ENCODE data around the gene SCN3A. TPM values are rescaled to one million over a fixed set of nuclear protein-coding genes. Genes with fewer than 3 reads are reported as not detected.

The SCN3A gene
- total and polyA plus RNA-seq, 9 donors = 0.20 to 3.4 (median 0.80) TPM

DNA sequence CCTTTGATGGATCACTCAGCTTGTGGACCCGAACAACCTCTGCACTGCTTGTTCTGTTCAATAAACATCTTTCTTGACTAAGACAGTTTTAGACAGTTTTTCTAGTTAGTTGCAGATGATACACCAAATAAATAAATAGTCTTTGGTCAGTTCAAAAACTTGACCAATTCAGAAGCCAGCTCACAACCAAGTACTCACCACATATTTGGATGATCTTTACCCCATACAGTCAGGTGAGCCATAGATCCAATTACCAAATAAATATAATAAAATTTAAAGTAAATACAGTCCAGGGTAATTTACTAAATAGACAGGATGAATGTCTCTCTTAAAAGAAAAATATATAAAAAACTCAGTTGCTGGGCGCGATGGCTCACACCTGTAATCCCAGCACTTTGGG is 18.2 kb downstream of the SCN3A start:
- TF ChIP-seq EP300 (IDR thresholded peaks at IDR 0.05) = no peak
- TF ChIP-seq POLR2A (IDR thresholded peaks at IDR 0.05) = no peak
- TF ChIP-seq, protein P1, sequence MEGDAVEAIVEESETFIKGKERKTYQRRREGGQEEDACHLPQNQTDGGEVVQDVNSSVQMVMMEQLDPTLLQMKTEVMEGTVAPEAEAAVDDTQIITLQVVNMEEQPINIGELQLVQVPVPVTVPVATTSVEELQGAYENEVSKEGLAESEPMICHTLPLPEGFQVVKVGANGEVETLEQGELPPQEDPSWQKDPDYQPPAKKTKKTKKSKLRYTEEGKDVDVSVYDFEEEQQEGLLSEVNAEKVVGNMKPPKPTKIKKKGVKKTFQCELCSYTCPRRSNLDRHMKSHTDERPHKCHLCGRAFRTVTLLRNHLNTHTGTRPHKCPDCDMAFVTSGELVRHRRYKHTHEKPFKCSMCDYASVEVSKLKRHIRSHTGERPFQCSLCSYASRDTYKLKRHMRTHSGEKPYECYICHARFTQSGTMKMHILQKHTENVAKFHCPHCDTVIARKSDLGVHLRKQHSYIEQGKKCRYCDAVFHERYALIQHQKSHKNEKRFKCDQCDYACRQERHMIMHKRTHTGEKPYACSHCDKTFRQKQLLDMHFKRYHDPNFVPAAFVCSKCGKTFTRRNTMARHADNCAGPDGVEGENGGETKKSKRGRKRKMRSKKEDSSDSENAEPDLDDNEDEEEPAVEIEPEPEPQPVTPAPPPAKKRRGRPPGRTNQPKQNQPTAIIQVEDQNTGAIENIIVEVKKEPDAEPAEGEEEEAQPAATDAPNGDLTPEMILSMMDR (IDR thresholded peaks at IDR 0.05) = no peak
- Histone ChIP-seq H3K4me3 (no peak overlapping the region), H3K27me3 (no peaks in the 10 kb centered on the region), H3K4me1 (ENCODE audit: insufficient read depth) (no peaks in the 10 kb centered on the region), H3K36me3 (no peaks in the 10 kb centered on the region), H3K9me3 (no peaks in the 10 kb centered on the region), H3K27ac (no peak overlapping the region)
- no peak for DNase-seq
- 92 to 95% (median 93%) methylated on average over 3 of the region's 3 CpGs for WGBS, 3 donors
- intact Hi-C loops (cut with DNase I) = no loop called here

DNA sequence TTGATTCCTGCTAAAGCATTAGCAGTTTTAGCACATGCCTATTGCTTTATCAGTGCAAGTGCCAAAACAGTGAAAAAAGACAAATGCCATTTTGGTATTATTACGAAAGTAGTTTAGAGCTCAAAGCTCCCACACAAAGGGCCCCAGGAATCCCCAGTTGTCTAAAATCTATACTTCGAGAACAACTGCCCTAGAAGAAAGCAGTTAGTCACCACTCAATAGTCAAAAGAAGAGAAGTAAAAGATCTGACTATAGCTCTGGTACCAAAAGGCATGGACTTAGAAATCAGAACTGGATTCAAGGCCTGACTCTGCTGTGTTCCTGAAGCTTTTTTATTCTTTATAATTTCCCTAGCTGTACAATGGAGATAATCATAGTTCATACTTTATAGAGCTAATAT is 21.8 kb downstream of the SCN3A start:
- intact Hi-C loops (cut with DNase I) = no loop called here
- Histone ChIP-seq H3K4me3 (no peak overlapping the region), H3K27ac (no peak overlapping the region), H3K36me3 (no peaks in the 10 kb centered on the region), H3K9me3 (no peaks in the 10 kb centered on the region), H3K27me3 (no peaks in the 10 kb centered on the region), H3K4me1 (ENCODE audit: insufficient read depth) (no peaks in the 10 kb centered on the region)
- TF ChIP-seq POLR2A (IDR thresholded peaks at IDR 0.05) = no peak
- no peak for TF ChIP-seq EP300 (IDR thresholded peaks at IDR 0.05)
- TF ChIP-seq, protein P1 (IDR thresholded peaks at IDR 0.05) = no peak
- WGBS, 3 donors = 81 to 86% (median 84%) methylated on average over 2 of the region's 2 CpGs
- DNase-seq = no peak

DNA sequence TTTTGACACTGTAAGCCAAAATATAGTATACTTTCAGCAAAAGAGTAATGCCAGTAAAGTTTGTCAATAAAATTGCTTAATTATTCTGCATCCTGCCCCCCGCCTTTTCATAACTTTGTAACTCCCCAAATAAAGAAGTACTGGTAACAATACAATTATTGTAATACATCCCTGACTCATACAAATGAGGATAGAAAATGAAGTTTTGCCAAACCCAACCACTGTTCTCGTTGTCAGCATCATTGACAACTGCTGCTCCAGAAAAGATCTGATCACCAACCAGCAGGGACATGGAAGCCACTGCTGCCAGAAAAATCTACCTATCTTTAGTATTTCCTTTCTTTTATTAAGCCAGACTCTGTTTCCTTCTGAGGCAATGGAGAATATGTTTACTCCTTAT is 27.1 kb downstream of the SCN3A start:
- no peaks in the 10 kb centered on the region for H3K4me1 ChIP-seq (ENCODE audit: insufficient read depth)
- no peak overlapping the region for H3K4me3 ChIP-seq
- TF ChIP-seq EP300 (IDR thresholded peaks at IDR 0.05) (no peak), POLR2A (IDR thresholded peaks at IDR 0.05) (no peak)
- TF ChIP-seq, protein P1 (IDR thresholded peaks at IDR 0.05) = no peak
- no peaks in the 10 kb centered on the region for H3K9me3 ChIP-seq
- intact Hi-C loops (cut with DNase I) = no loop called here
- H3K36me3 ChIP-seq = no peaks in the 10 kb centered on the region
- H3K27me3 ChIP-seq = no peaks in the 10 kb centered on the region
- DNase-seq = no peak
- WGBS, 3 donors = 84 to 91% (median 87%) methylated on average over 2 of the region's 2 CpGs
- H3K27ac ChIP-seq = no peak overlapping the region

DNA sequence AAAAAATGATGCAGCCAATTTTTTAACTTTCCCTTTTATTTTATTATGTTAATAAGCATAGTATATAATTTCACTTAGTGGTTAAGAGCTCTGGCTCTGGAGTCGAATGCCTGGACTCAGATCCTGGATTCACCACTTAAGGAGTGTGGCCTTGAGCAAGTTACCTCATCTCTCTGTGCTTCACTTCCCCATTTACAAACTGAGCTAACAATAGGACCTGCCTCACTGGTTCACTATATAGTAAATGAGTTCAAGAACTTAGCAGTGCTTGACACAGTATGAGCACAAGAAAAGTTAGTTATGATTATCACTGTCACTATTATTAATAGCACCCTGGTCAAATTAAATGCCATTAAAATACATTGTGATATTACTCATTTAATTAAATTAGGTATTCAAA is 30.6 kb downstream of the SCN3A start:
- no peaks in the 10 kb centered on the region for H3K4me1 ChIP-seq (ENCODE audit: insufficient read depth)
- H3K27ac ChIP-seq = no peak overlapping the region
- no peak overlapping the region for H3K4me3 ChIP-seq
- no peak for TF ChIP-seq POLR2A (IDR thresholded peaks at IDR 0.05)
- TF ChIP-seq, protein P1 (IDR thresholded peaks at IDR 0.05) = no peak
- no peak for TF ChIP-seq EP300 (IDR thresholded peaks at IDR 0.05)
- H3K36me3 ChIP-seq = no peaks in the 10 kb centered on the region
- WGBS, 3 donors = 2 to 63% (median 63%) methylated on average over 1 of the region's 1 CpG
- H3K9me3 ChIP-seq = no peaks in the 10 kb centered on the region
- intact Hi-C loops (cut with DNase I) = no loop called here
- no peaks in the 10 kb centered on the region for H3K27me3 ChIP-seq
- no peak for DNase-seq

DNA sequence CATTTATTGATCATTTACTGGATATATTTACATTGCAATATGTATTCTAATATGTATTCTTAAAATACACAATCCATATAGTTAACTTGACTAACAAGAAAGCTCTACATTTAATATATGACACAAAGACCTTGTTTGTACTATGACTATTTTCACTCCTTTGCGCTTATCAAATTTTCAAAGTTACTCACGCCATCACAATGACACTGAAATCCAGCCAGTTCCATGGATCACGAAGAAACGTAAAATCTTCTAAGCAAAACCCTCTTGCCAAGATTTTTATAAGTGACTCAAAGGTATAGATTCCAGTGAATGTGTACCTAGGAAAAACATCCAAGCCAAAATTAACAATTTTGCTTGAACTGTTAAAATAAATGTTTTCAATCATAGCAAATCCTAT is 39.6 kb downstream of the SCN3A start:
- intact Hi-C loops (cut with DNase I) = no loop called here
- no peak for TF ChIP-seq EP300 (IDR thresholded peaks at IDR 0.05)
- TF ChIP-seq, protein P1 (IDR thresholded peaks at IDR 0.05) = no peak
- no peak for TF ChIP-seq POLR2A (IDR thresholded peaks at IDR 0.05)
- WGBS, 3 donors = 82 to 91% (median 88%) methylated on average over 4 of the region's 4 CpGs
- Histone ChIP-seq H3K4me1 (ENCODE audit: insufficient read depth) (no peaks in the 10 kb centered on the region), H3K27ac (no peak overlapping the region), H3K27me3 (no peaks in the 10 kb centered on the region), H3K36me3 (no peaks in the 10 kb centered on the region), H3K9me3 (no peaks in the 10 kb centered on the region), H3K4me3 (no peak overlapping the region)
- no peak for DNase-seq
